KMS-11 (cell line): ENCODE results near the gene C2.

Experiments
- H2AFZ ChIP-seq: fragments of 200-600 bp; sonication (generic); 2 replicates; pipeline ENCODE4 v1.6.1; 2016; ENCODE audit warnings: antibody characterized with exemption, mixed run types, low read depth
- H3K27ac ChIP-seq: fragments of 200-600 bp; sonication (generic); 2 replicates; pipeline ENCODE4 v1.6.1; 2016; ENCODE audit warnings: mild to moderate bottlenecking, mixed run types
- H3K27me3 ChIP-seq: fragments of 200-600 bp; sonication (generic); 2 replicates; pipeline ENCODE4 v1.6.1; 2017; ENCODE audit warnings: mild to moderate bottlenecking, low read depth, mixed run types, moderate library complexity; ENCODE audit not compliant: insufficient read depth
- H3K36me3 ChIP-seq: fragments of 200-600 bp; sonication (generic); 2 replicates; pipeline ENCODE4 v1.6.1; 2017; ENCODE audit warnings: mild to moderate bottlenecking, mixed run types; ENCODE audit not compliant: insufficient read depth
- H3K4me1 ChIP-seq: fragments of 200-600 bp; sonication (generic); 2 replicates; pipeline ENCODE4 v1.6.1; 2016; ENCODE audit warnings: mild to moderate bottlenecking, low read depth, mixed run types; ENCODE audit not compliant: poor library complexity, severe bottlenecking
- H3K4me2 ChIP-seq: fragments of 200-600 bp; sonication (generic); 2 replicates; pipeline ENCODE4 v1.7.0; 2016; ENCODE audit warnings: mild to moderate bottlenecking, mixed run types
- H3K4me3 ChIP-seq: fragments of 200-600 bp; sonication (generic); IDR thresholded peaks from 2 replicates; pipeline ENCODE4 v1.6.1; 2017; ENCODE audit warnings: low read depth, low read length, mixed read lengths; ENCODE audit not compliant: insufficient read depth
- H3K79me2 ChIP-seq: fragments of 200-600 bp; sonication (generic); 2 replicates; pipeline ENCODE4 v1.6.1; 2016; ENCODE audit warnings: low read depth, mixed run types; ENCODE audit not compliant: insufficient read depth
- H3K9ac ChIP-seq: fragments of 200-600 bp; sonication (generic); 2 replicates; pipeline ENCODE4 v1.6.1; 2016; ENCODE audit warnings: mild to moderate bottlenecking, mixed run types
- H4K20me1 ChIP-seq: fragments of 200-600 bp; sonication (generic); 2 replicates; pipeline ENCODE4 v1.6.1; 2016; ENCODE audit warnings: mild to moderate bottlenecking, mixed run types; ENCODE audit not compliant: insufficient read depth
- CTCF ChIP-seq: fragments of 200-600 bp; sonication (generic); conservative IDR thresholded peaks from 2 replicates; pipeline ENCODE4 v1.6.1; 2017; ENCODE audit warnings: low read depth, mild to moderate bottlenecking, antibody characterized with exemption, low read length, moderate library complexity, mixed read lengths

The C2 gene

GRCh38 chr6:31966506-31966905 lies 39.0 kb downstream of the C2 start:
- no peak for TF ChIP-seq CTCF
- Histone ChIP-seq H3K9ac (no peak overlapping the region), H3K27ac (no peak overlapping the region), H3K27me3 (no peaks in the 10 kb centered on the region), H3K4me3 (no peak overlapping the region), H3K36me3 (peaks cover 8% of the 10 kb centered on the region; the same call in 1 of the 2 replicates), H2AFZ (no peak overlapping the region), H3K79me2 (no peaks in the 10 kb centered on the region), H3K4me2 (no peak overlapping the region), H3K4me1 (peaks cover 4% of the 10 kb centered on the region), H4K20me1 (no peaks in the 10 kb centered on the region)

GRCh38 chr6:31966997-31967925 lies 39.7 kb downstream of the C2 start:
- H2AFZ ChIP-seq = no peak overlapping the region
- H3K79me2 ChIP-seq = no peaks in the 10 kb centered on the region
- H3K4me2 ChIP-seq = no peak overlapping the region
- TF ChIP-seq CTCF = no peak
- no peaks in the 10 kb centered on the region for H3K27me3 ChIP-seq
- no peak overlapping the region for H3K9ac ChIP-seq
- H3K36me3 ChIP-seq = 0 out of 2 replicates have a peak, but pooled peaks cover under 1% of the 10 kb centered on the region
- H3K27ac ChIP-seq = no peak overlapping the region
- no peaks in the 10 kb centered on the region for H4K20me1 ChIP-seq
- H3K4me3 ChIP-seq = no peak overlapping the region
- peaks cover 4% of the 10 kb centered on the region for H3K4me1 ChIP-seq

- no peak overlapping the region for H3K27ac ChIP-seq
- H3K4me2 ChIP-seq = no peak overlapping the region
- H4K20me1 ChIP-seq = no peaks in the 10 kb centered on the region
- no peak overlapping the region for H3K4me3 ChIP-seq
- H3K9ac ChIP-seq = no peak overlapping the region
- no peaks in the 10 kb centered on the region for H3K36me3 ChIP-seq
- H3K79me2 ChIP-seq = no peaks in the 10 kb centered on the region; the same call in 1 of the 2 replicates
- H3K27me3 ChIP-seq = no peaks in the 10 kb centered on the region
- no peak for TF ChIP-seq CTCF
- peaks cover 4% of the 10 kb centered on the region for H3K4me1 ChIP-seq
- no peak overlapping the region for H2AFZ ChIP-seq
Measured at GRCh38 chr6:31967926-31968320, 40.4 kb downstream of the C2 start.

GRCh38 chr6:31968326-31968725 lies 40.8 kb downstream of the C2 start:
- Histone ChIP-seq H3K4me2 (no peak overlapping the region), H3K9ac (no peak overlapping the region), H3K27me3 (no peaks in the 10 kb centered on the region), H3K79me2 (no peaks in the 10 kb centered on the region; the same call in 1 of the 2 replicates), H2AFZ (no peak overlapping the region), H3K36me3 (no peaks in the 10 kb centered on the region), H3K27ac (no peak overlapping the region), H3K4me1 (peaks cover 7% of the 10 kb centered on the region), H3K4me3 (no peak overlapping the region), H4K20me1 (no peaks in the 10 kb centered on the region)
- TF ChIP-seq CTCF = no peak
